Measurements from ENCODE around the gene MCM6.

The MCM6 gene

GRCh38 chr2:135862718-135863117 is 13.5 kb downstream of the MCM6 start:
- no peak for DNase-seq (ENCODE audit: low spot score)

GRCh38 chr2:135853401-135853800 is 22.8 kb downstream of the MCM6 start:
- DNase-seq (ENCODE audit: low spot score), result no peak

GRCh38 chr2:135851858-135852257 is 24.4 kb downstream of the MCM6 start:
- no peak for DNase-seq (ENCODE audit: low spot score)

GRCh38 chr2:135850892-135851668 is 25.2 kb downstream of the MCM6 start:
- no peak for DNase-seq (ENCODE audit: low spot score)

GRCh38 chr2:135849087-135849486 is 27.2 kb downstream of the MCM6 start:
- DNase-seq (ENCODE audit: low spot score), result no peak

- no peak for DNase-seq (ENCODE audit: low spot score)
These were observed 30.2 kb downstream of the MCM6 start for GRCh38 chr2:135845997-135846396.

GRCh38 chr2:135845257-135845656 is 31.0 kb downstream of the MCM6 start:
- no peak for DNase-seq (ENCODE audit: low spot score)

GRCh38 chr2:135844301-135844895 is 31.8 kb downstream of the MCM6 start:
- DNase-seq (ENCODE audit: low spot score), result no peak

GRCh38 chr2:135843671-135844070 is 32.6 kb downstream of the MCM6 start:
- no peak for DNase-seq (ENCODE audit: low spot score)

GRCh38 chr2:135840601-135841000 is 35.6 kb downstream of the MCM6 start:
- no peak for DNase-seq (ENCODE audit: low spot score)

- DNase-seq (ENCODE audit: low spot score), result no peak
These were observed 36.5 kb downstream of the MCM6 start for GRCh38 chr2:135839713-135840112.

- DNase-seq (ENCODE audit: low spot score), result no peak
These were observed 37.7 kb downstream of the MCM6 start for GRCh38 chr2:135838502-135838901.

- DNase-seq (ENCODE audit: low spot score), result no peak
These were observed 39.5 kb downstream of the MCM6 start, which contains the start of gene LCT for GRCh38 chr2:135836596-135837270. Gene LCT, minus strand, starts transcription at chr2:135837184. Its CDS starts 15 bp downstream, at chr2:135837169.

- DNase-seq (ENCODE audit: low spot score), result no peak
These were observed 43.4 kb downstream of the MCM6 start for GRCh38 chr2:135832891-135833290.

- no peak for DNase-seq (ENCODE audit: low spot score)
These were observed 44.9 kb downstream of the MCM6 start for GRCh38 chr2:135831180-135831812.

- DNase-seq (ENCODE audit: low spot score), result no peak
These were observed 46.7 kb downstream of the MCM6 start for GRCh38 chr2:135829378-135830135.

- DNase-seq (ENCODE audit: low spot score), result no peak
These were observed 49.7 kb downstream of the MCM6 start for GRCh38 chr2:135826544-135826943.

GRCh38 chr2:135825550-135826176 is 50.6 kb downstream of the MCM6 start:
- DNase-seq (ENCODE audit: low spot score), result no peak

- no peak for DNase-seq (ENCODE audit: low spot score)
These were observed 51.1 kb downstream of the MCM6 start for GRCh38 chr2:135825131-135825530.

GRCh38 chr2:135822855-135823254 is 53.4 kb downstream of the MCM6 start:
- DNase-seq (ENCODE audit: low spot score), result no peak

- no peak for DNase-seq (ENCODE audit: low spot score)
These were observed 55.1 kb downstream of the MCM6 start for GRCh38 chr2:135821190-135821589.
